ENCODE data around the gene KRT27.
A peak's percentile ranks its signal among the peaks of the same experiment; 100 is the strongest.

KRT27 gene

DNA sequence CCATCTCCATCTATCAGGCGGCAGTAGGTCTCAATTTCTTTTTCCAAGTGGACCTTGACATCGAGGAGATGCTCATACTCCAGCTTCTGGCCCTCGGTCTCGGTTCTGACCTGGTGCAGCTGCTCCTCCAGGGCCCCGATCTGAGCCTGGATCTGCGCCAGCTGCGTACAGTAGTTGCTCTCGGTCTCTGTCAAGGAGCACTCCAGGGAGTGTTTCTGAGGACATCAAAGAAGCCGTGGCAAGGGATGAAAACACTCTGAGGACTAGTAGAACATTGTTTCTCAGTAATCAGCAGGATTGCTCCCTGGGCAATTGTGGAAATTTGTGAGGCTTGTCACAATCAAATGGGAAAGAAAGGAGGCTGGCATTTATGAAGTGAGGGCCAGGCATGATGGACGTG, 11.5 kb upstream of the KRT27 start:
- no peak overlapping the region for H3K27ac Mint-ChIP-seq
- no peaks in the 10 kb centered on the region for H3K36me3 Mint-ChIP-seq

GRCh38 chr17:40791787-40792436, 9.6 kb upstream of the KRT27 start:
- Mint-ChIP-seq H3K9me3 (no peaks in the 10 kb centered on the region), H3K4me1 (no peaks in the 10 kb centered on the region), H3K4me3 (no peak overlapping the region), H3K27me3 (peaks cover 39% of the 10 kb centered on the region), H3K36me3 (no peaks in the 10 kb centered on the region), H3K27ac (no peak overlapping the region)
- ATAC-seq: no peak

More for the DNA sequence above, 11.5 kb upstream of the KRT27 start:
- no peaks in the 10 kb centered on the region for H3K9me3 Mint-ChIP-seq
- H3K27me3 Mint-ChIP-seq: peaks cover 39% of the 10 kb centered on the region
- no peak for ATAC-seq
- no peaks in the 10 kb centered on the region for H3K4me1 Mint-ChIP-seq
- H3K4me3 Mint-ChIP-seq: no peak overlapping the region

- Mint-ChIP-seq H3K4me1 (no peaks in the 10 kb centered on the region), H3K4me3 (no peak overlapping the region), H3K36me3 (no peaks in the 10 kb centered on the region), H3K9me3 (no peaks in the 10 kb centered on the region), H3K27ac (no peak overlapping the region), H3K27me3 (peaks cover 31% of the 10 kb centered on the region)
- no peak for ATAC-seq
These were observed 8.8 kb upstream of the KRT27 start for GRCh38 chr17:40791111-40791510.

DNA sequence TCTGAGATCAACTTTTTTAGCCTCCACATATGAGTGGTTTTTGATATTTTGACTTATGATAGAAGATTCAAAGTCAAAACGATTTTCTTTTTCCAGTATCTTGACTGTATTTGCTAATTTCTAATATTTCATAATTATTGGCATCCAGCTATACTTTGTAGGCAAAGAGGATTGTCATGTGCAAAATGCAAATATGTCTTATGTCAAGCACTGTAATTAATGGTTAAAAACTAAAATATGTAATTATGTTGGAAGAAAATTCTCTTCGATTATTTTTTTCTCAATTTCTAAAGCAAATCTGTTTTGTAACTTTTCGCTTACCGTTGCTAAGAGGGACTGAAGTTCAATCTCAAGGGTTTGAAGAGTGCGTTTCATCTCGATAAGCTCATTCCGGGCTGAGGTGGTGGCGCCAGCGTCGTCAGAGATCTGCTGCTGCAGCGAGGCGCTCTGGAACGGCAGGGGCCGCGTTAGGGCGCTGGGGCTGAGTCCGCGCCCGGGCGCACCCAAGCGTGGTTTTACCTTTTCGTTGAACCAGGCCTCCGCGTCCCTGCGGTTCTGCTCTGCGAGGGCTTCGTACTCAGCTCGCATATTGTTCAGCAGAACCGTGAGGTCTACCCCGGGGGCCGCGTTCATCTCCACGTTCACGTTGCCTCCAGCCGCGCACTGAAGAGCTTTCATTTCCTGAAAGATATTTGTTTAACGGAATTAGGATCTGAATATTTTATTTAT, 3.0 kb downstream of the KRT27 start:
- H3K36me3 Mint-ChIP-seq: no peaks in the 10 kb centered on the region
- peak overlapping the region; percentile 31 for H3K4me3 Mint-ChIP-seq
- ATAC-seq: no peak

GRCh38 chr17:40778461-40778860, 3.9 kb downstream of the KRT27 start:
- Mint-ChIP-seq H3K36me3 (no peaks in the 10 kb centered on the region), H3K4me1 (peaks cover 4% of the 10 kb centered on the region), H3K4me3 (no peak overlapping the region), H3K27ac (no peak overlapping the region), H3K27me3 (peaks cover 46% of the 10 kb centered on the region), H3K9me3 (no peaks in the 10 kb centered on the region)
- ATAC-seq: no peak

More for the DNA sequence above, 3.0 kb downstream of the KRT27 start:
- peaks cover 50% of the 10 kb centered on the region for H3K27me3 Mint-ChIP-seq
- no peak overlapping the region for H3K27ac Mint-ChIP-seq
- peaks cover 4% of the 10 kb centered on the region for H3K4me1 Mint-ChIP-seq
- no peaks in the 10 kb centered on the region for H3K9me3 Mint-ChIP-seq

DNA sequence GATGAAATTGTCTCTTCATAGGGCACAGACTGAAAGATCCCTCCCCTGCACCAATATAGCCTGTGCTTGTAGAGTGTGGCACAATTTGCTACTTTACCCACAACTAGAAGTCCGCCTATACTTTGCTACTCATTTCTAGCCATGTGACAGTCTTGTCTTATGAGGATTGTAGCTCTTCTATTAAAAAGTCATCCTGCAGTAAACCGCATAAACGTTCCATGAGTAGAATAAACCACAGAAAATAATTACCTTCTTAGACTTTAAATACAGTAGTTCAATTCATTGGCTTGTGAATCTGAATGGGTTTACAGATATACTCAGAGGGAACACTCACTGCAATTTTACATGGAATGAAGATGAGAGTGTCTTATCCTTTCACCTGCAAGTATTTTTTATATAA, 4.4 kb downstream of the KRT27 start:
- Mint-ChIP-seq H3K36me3 (no peaks in the 10 kb centered on the region), H3K27ac (no peak overlapping the region), H3K27me3 (peaks cover 42% of the 10 kb centered on the region), H3K4me1 (peaks cover 4% of the 10 kb centered on the region), H3K4me3 (no peak overlapping the region), H3K9me3 (no peaks in the 10 kb centered on the region)
- no peak for ATAC-seq

GRCh38 chr17:40777459-40777858, 4.9 kb downstream of the KRT27 start:
- no peaks in the 10 kb centered on the region for H3K36me3 Mint-ChIP-seq
- no peak for ATAC-seq
- H3K27me3 Mint-ChIP-seq: peaks cover 42% of the 10 kb centered on the region
- no peak overlapping the region for H3K27ac Mint-ChIP-seq
- H3K4me1 Mint-ChIP-seq: peaks cover 4% of the 10 kb centered on the region
- no peaks in the 10 kb centered on the region for H3K9me3 Mint-ChIP-seq
- no peak overlapping the region for H3K4me3 Mint-ChIP-seq

DNA sequence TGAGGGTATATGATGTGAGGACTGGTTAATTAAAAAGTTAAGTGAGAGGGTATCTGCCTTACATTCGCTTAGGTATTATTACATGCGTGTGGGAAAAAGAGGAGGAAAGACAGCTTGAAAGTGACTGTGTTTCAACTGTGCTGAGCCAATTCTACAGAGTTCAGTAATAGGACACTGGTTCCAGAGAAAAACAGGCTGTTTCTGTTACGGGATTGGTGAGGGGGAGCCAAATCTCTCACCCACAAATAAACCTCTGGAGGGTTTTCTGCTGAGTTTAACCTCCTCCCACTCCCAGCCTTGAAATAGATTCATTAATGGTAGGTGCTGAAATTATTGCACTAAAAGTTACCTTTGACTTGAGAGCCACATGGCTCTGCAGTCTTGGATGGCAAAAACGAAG, 6.4 kb downstream of the KRT27 start:
- Mint-ChIP-seq H3K27ac (no peak overlapping the region), H3K4me3 (no peak overlapping the region), H3K9me3 (no peaks in the 10 kb centered on the region), H3K27me3 (peaks cover 42% of the 10 kb centered on the region), H3K36me3 (no peaks in the 10 kb centered on the region), H3K4me1 (peaks cover 4% of the 10 kb centered on the region)
- no peak for ATAC-seq

DNA sequence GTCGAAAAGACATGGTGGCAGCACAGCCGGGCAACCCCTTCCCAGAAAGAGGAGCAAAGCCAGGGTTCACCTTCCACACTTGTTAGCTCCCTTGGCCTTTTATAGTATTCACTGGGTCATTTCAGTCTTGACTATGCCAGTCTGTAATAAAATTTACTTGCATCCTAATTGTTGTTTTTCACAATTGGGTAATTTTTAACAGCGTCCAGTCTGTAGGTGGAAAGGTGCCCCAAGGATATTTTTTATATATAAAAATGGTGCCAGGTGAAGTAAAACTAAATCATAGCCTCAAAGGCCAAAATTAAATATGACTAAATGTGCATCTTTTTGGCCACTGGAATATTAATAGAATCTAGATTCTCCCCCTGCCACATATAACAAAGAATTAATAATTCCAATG, 10.2 kb downstream of the KRT27 start, which contains the start of gene KRT26:
Gene KRT26, minus strand, starts transcription at position 101 of the 400 bp plus-strand sequence. Its CDS starts 88 bp downstream, at position 13.
- ATAC-seq: no peak
- Mint-ChIP-seq H3K4me3 (no peak within 1 kb of the TSS), H3K27ac (no peak within 1 kb of the TSS), H3K36me3 (no peaks in the 10 kb centered on the region), H3K4me1 (no peaks in the 10 kb centered on the region), H3K27me3 (peaks cover 18% of the 10 kb centered on the region), H3K9me3 (no peaks in the 10 kb centered on the region)

DNA sequence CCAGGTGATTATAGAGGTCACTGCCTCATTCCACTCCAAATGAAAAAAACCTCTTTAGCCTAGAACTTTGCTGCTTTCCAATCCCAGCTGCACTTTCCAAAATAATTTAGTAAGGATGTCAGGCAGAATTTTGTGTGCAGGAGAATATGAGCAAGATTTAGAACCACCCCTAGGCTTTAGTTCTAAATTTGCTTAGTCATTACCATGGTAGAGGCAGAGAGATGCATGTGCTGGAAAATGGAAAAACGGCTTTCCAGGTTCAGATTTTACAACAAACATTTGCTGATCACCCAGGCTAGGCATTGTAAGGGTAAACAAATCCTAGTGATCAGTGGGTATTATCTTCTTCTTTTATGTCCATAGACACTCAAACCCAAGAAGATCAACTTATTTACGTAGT, 16.7 kb downstream of the KRT27 start:
- Mint-ChIP-seq H3K9me3 (peaks cover 14% of the 10 kb centered on the region), H3K27me3 (peaks cover 33% of the 10 kb centered on the region), H3K4me3 (no peak overlapping the region), H3K4me1 (no peaks in the 10 kb centered on the region), H3K27ac (no peak overlapping the region), H3K36me3 (peaks cover 6% of the 10 kb centered on the region)
- ATAC-seq: no peak

- Mint-ChIP-seq H3K36me3 (peaks cover 12% of the 10 kb centered on the region), H3K4me3 (no peak overlapping the region), H3K27ac (no peak overlapping the region), H3K27me3 (peaks cover 52% of the 10 kb centered on the region), H3K4me1 (no peaks in the 10 kb centered on the region), H3K9me3 (peaks cover 26% of the 10 kb centered on the region)
- no peak for ATAC-seq
These were observed 18.6 kb downstream of the KRT27 start for GRCh38 chr17:40763752-40764151.

DNA sequence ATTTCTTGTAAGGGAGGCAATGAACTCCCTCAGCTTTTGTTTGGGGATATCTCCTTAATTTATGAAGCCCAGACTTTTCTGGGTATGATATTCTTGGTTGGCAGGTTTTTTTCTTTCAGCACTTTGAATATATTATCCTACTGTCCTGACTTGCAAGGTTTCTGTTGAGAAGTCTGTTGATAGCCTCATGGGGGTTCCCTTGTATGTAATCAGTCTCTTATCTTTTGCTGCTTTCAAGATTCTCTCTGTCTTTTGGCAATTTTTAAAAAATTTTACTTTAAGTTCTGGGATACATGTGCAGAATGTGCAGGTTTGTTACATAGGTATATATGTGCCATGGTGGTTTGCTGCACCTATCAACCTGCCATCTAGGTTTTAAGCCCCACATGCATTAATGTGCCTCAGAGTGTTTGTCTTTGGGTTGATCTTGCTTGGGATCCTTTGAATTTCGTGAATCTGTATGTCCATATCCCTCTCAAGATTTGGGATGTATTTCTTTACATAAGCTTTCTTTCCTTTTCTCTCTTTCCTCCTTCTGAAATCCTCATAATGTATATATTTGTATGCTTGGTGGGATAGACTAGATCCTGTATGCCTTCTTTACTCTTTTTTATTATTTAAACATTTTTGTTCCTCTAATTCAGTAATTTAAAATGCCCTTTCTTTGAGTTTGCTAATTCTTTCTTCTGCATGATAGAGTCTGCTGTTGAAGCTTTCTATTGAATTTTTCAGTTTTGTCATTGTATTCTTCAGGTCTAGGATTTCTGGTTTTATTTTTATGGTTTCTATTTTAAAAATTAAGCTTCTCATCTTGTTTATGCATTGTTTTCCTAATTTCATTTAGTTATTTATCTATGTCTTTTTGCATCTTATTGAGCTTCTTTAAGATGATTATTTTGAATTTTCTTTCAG, 22.0 kb downstream of the KRT27 start:
- Mint-ChIP-seq H3K36me3 (peaks cover 17% of the 10 kb centered on the region), H3K4me3 (no peak overlapping the region), H3K9me3 (peaks cover 38% of the 10 kb centered on the region), H3K27me3 (peaks cover 57% of the 10 kb centered on the region), H3K4me1 (no peaks in the 10 kb centered on the region), H3K27ac (no peak overlapping the region)
- ATAC-seq: no peak

DNA sequence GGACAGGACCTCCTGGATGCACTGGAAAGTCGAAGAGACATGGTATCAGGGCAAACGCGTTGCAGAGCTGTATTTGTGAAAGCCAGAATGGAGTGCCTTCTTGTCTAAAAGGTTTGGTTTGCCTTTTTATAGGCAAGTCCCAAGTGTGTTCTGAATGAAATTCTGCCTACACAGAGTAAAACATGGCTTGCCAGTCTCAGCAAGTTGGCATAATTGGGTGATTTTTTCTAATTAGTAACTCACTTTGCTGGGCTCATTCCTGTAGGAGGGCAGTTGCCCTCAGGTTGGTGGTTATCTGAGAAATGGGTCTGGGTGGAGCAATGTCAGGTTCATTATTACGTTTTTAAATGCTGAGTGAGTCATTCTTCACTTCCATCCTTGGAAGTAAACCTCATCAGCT, 27.1 kb downstream of the KRT27 start, which contains the start of gene KRT25:
Gene KRT25, minus strand, starts transcription at position 101 of the 400 bp plus-strand sequence. Its CDS starts 60 bp downstream, at position 41.
- Mint-ChIP-seq H3K4me1 (no peaks in the 10 kb centered on the region), H3K36me3 (peaks cover 11% of the 10 kb centered on the region), H3K27me3 (peaks cover 40% of the 10 kb centered on the region), H3K9me3 (peaks cover 20% of the 10 kb centered on the region), H3K4me3 (no peak within 1 kb of the TSS), H3K27ac (no peak within 1 kb of the TSS)
- no peak for ATAC-seq

DNA sequence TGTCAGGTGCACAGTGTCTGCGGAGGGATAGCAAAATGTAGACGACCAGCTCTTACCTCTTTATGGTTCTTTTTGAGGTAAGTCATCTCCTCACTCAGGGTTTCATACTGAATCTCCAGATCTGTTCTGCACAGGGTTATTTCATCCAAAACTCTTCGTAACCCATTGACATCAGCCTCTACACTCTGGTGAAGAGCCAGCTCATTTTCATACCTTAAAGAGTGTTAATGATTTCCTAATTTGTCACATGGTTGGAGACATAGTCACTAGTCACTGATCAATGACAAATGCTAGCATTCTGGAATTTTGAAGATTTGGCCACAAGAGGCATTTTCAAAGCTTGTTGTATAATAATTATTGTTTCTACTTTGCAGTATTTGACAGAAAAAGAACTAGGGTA, 28.5 kb downstream of the KRT27 start:
- H3K4me1 Mint-ChIP-seq: no peaks in the 10 kb centered on the region
- H3K36me3 Mint-ChIP-seq: peaks cover 5% of the 10 kb centered on the region
- H3K27me3 Mint-ChIP-seq: peaks cover 31% of the 10 kb centered on the region
- no peak for ATAC-seq
- H3K9me3 Mint-ChIP-seq: peaks cover 12% of the 10 kb centered on the region
- H3K27ac Mint-ChIP-seq: no peak overlapping the region
- no peak overlapping the region for H3K4me3 Mint-ChIP-seq

GRCh38 chr17:40751065-40751464, 31.3 kb downstream of the KRT27 start:
- H3K4me3 Mint-ChIP-seq: no peak overlapping the region
- no peak for ATAC-seq
- H3K4me1 Mint-ChIP-seq: no peaks in the 10 kb centered on the region
- H3K36me3 Mint-ChIP-seq: no peaks in the 10 kb centered on the region
- H3K27me3 Mint-ChIP-seq: peaks cover 31% of the 10 kb centered on the region
- H3K9me3 Mint-ChIP-seq: no peaks in the 10 kb centered on the region
- no peak overlapping the region for H3K27ac Mint-ChIP-seq

Measured in stimulated activated memory B cell treated with anti-CD40 and anti-IgM and Interleukin-4, amounts not matched to agents 10 μg/mL and 1 μg/mL and 100 μg/mL, for 72 hours (primary cell).